Measurements from ENCODE around the gene MAP4K4.
"Not testable (repeated sequence)": the region's sequence is repeated elsewhere in the genome, so short reads cannot be mapped to it uniquely, and the experiment has no call there.

MAP4K4 gene

GRCh38 chr2:101744832-101745231 is 47.3 kb downstream of the MAP4K4 start:
- no peak for DNase-seq (ENCODE audit: low spot score)

- no peak for DNase-seq (ENCODE audit: low spot score)
Observed at GRCh38 chr2:101745711-101746694, 48.5 kb downstream of the MAP4K4 start.

GRCh38 chr2:101748000-101748399 is 50.5 kb downstream of the MAP4K4 start:
- DNase-seq (ENCODE audit: low spot score), result no peak

GRCh38 chr2:101748462-101748861 is 51.0 kb downstream of the MAP4K4 start:
- not testable (repeated sequence) for DNase-seq (ENCODE audit: low spot score)

GRCh38 chr2:101750688-101751087 is 53.2 kb downstream of the MAP4K4 start:
- no peak for DNase-seq (ENCODE audit: low spot score)

- no peak for DNase-seq (ENCODE audit: low spot score)
Observed at GRCh38 chr2:101751276-101751815, 53.8 kb downstream of the MAP4K4 start.

- DNase-seq (ENCODE audit: low spot score), result no peak
Observed at GRCh38 chr2:101751875-101752619, 54.5 kb downstream of the MAP4K4 start.

GRCh38 chr2:101752716-101753616 is 55.5 kb downstream of the MAP4K4 start:
- DNase-seq (ENCODE audit: low spot score), result peak; percentile 80

GRCh38 chr2:101753720-101754490 is 56.4 kb downstream of the MAP4K4 start:
- DNase-seq (ENCODE audit: low spot score), result no peak

GRCh38 chr2:101754618-101755017 is 57.1 kb downstream of the MAP4K4 start:
- DNase-seq (ENCODE audit: low spot score), result no peak

GRCh38 chr2:101756266-101756665 is 58.8 kb downstream of the MAP4K4 start:
- DNase-seq (ENCODE audit: low spot score), result no peak

- no peak for DNase-seq (ENCODE audit: low spot score)
Observed at GRCh38 chr2:101758001-101758400, 60.5 kb downstream of the MAP4K4 start.

- no peak for DNase-seq (ENCODE audit: low spot score)
Observed at GRCh38 chr2:101759162-101759561, 61.7 kb downstream of the MAP4K4 start.

- DNase-seq (ENCODE audit: low spot score), result no peak
Observed at GRCh38 chr2:101762451-101763171, 65.1 kb downstream of the MAP4K4 start.

- no peak for DNase-seq (ENCODE audit: low spot score)
Observed at GRCh38 chr2:101763496-101764333, 66.2 kb downstream of the MAP4K4 start.

GRCh38 chr2:101766337-101766736 is 68.8 kb downstream of the MAP4K4 start:
- no peak for DNase-seq (ENCODE audit: low spot score)

- DNase-seq (ENCODE audit: low spot score), result no peak
Observed at GRCh38 chr2:101766871-101767739, 69.6 kb downstream of the MAP4K4 start.

- peak; percentile 40 for DNase-seq (ENCODE audit: low spot score)
Observed at GRCh38 chr2:101768556-101769220, 71.2 kb downstream of the MAP4K4 start.

Data from cerebellar cortex (tissue), 1 donor.